ENCODE results near the gene ITIH3.

The ITIH3 gene

DNA sequence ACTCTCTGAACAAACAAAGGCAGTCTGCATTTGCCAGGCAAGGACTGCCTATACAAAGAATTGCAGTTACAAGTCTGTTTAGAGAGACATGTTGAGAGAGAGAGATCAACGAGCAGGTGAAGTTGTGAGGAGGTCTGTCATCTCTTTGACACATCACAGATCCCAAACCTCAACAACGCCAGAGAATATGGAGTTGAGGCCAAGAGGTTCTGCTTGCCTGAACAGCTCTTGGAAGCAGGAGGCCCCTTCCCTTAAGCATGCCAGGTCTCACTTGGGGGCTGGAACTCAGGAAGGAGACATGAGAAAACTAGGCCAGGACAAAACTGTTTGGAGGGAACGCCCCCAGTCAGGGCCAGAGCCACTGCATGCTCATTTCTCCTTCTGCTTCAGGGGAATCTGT lies 62.5 kb downstream of the ITIH3 start:
- Histone ChIP-seq H3K9me3 (ENCODE audit: severe bottlenecking) (no peaks in the 10 kb centered on the region), H3K36me3 (peaks cover 3% of the 10 kb centered on the region), H3K27me3 (ENCODE audit: insufficient read depth, low read depth, severe bottlenecking) (no peaks in the 10 kb centered on the region), H3K4me3 (ENCODE audit: low read depth, low read length) (no peak overlapping the region), H3K27ac (no peak overlapping the region)
- DNase-seq: no peak
- TF ChIP-seq, protein P1, sequence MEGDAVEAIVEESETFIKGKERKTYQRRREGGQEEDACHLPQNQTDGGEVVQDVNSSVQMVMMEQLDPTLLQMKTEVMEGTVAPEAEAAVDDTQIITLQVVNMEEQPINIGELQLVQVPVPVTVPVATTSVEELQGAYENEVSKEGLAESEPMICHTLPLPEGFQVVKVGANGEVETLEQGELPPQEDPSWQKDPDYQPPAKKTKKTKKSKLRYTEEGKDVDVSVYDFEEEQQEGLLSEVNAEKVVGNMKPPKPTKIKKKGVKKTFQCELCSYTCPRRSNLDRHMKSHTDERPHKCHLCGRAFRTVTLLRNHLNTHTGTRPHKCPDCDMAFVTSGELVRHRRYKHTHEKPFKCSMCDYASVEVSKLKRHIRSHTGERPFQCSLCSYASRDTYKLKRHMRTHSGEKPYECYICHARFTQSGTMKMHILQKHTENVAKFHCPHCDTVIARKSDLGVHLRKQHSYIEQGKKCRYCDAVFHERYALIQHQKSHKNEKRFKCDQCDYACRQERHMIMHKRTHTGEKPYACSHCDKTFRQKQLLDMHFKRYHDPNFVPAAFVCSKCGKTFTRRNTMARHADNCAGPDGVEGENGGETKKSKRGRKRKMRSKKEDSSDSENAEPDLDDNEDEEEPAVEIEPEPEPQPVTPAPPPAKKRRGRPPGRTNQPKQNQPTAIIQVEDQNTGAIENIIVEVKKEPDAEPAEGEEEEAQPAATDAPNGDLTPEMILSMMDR (IDR thresholded peaks at IDR 0.05; ENCODE audit: low read depth, low read length): no peak

DNA sequence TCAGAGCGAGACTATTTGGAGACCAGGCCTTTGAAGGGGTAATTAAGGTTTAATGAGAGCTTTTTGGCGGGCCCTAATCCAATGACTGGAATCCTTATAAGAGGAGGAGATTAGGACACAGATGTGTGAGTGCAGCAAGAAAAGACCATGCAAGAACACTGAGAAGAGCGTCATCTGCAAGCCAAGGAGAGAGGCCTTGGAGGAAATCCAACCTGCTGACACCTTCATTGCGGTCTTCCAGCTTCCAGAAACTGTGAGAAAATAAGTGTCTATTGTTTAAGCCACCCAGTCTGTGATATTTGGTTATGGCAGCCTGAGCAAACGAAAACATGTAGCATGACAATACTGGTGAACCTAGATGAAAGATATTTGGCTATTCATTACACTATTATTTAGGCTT lies 63.3 kb downstream of the ITIH3 start:
- Histone ChIP-seq H3K27me3 (ENCODE audit: insufficient read depth, low read depth, severe bottlenecking) (no peaks in the 10 kb centered on the region), H3K27ac (no peak overlapping the region), H3K36me3 (no peaks in the 10 kb centered on the region), H3K9me3 (ENCODE audit: severe bottlenecking) (no peaks in the 10 kb centered on the region), H3K4me3 (ENCODE audit: low read depth, low read length) (no peak overlapping the region)
- DNase-seq: no peak
- TF ChIP-seq, protein P1 (IDR thresholded peaks at IDR 0.05; ENCODE audit: low read depth, low read length): no peak
